G401 (cell line): ENCODE data around the gene CARMIL1. TPM values are rescaled to one million over a fixed set of nuclear protein-coding genes. Genes with fewer than 3 reads are reported as not detected.
A peak's percentile ranks its signal among the peaks of the same experiment; 100 is the strongest.

Experiments
- DNase-seq: peaks from one replicate; pipeline ENCODE4 v3.0.0-alpha.2; 2015; ENCODE audit warnings: low spot score
- in situ Hi-C: cut with HindIII; loops from 2 replicates; pipeline ENCODE4 v1.10.0; 2016; ENCODE audit warnings: low sequenced_read_pairs, mixed read lengths
- total RNA-seq: library from RNA; depleted of rRNA; stranded (reverse); fragments of >200 nt; shearing (Covaris generic); gene quantifications from 2 replicates; pipeline ENCODE4 v1.2.3, GENCODE V29; 2014

The CARMIL1 gene
- total RNA-seq, 1 experiment from 2014 or later = 0.20 TPM

DNA sequence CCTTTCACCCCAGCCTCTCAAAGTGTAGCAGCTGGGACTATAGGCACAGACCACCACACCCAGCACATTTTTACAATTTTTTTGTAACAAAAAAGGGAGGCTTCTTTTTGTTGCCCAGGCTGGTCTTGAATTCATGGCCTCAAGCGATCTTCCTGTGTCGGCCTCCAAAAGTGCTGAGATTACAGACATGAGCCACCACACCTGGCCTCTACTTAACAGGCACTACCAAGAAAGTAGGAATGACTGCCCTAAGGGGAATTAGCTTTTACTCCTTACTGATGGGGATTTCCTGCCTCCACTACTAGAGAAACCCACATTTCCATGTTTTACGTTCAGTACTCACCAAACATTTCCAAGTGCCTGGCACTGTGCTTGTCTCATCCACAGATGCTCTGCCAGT is 109.6 kb downstream of the CARMIL1 start:
- no peak for DNase-seq
- in situ Hi-C loops = no loop called here

DNA sequence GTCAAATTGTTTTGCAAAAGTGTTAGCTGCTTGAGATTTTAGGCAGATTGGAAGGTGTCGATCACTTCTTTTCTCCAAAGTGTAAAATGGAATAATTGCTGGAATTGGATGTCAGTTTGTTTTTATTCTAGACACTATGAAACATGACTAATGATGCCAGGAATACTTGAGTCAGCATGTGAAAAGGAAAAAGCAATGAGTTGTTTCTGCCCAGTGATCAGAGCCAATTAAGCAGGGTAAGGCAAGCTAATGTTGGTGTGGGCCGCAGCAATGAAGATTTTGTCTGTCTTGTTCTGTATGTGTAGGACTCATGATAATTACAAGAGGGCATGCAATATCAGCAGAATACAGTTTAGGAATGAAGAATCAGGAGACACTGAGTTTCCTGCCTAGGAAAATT is 110.3 kb downstream of the CARMIL1 start:
- peak; percentile 22 for DNase-seq
- in situ Hi-C loops = no loop called here

DNA sequence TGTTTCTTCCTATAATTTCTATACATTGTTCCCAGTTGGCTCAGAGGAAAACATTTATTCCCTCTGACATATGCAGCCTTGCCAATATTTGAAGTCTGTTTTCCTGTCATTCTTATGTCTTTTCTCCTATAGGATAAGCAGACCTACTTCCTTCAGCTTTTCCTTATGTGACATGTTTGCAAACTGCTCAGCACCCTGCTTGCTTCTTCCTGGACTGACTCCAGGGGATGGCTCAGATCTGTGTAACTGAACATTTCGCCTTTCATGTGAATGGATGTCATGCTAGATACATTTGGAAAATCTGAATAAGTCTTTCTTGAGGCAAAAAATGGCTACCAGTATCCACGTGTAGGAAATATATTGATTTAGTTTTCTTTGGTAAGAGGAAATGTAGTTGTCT is 113.2 kb downstream of the CARMIL1 start:
- in situ Hi-C loops = no loop called here
- no peak for DNase-seq

DNA sequence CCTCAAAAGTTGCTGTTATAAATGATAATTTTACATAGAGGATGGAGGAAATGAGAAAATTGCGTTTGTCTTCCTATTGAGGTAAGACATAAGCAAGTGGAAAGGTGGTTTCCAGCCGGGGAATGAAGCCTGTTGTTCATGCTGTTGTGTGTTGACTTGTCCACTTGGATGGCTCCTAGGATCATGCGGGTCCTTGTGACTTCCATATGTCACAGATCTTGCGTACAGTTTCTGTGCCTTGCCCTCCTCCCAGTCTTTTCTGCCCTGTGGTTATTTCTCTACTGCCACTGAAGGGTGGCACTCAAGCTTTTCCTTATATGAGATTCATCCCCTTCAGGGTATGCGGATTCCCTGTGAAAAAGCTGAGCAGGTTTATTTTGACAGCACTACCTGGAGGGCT is 116.6 kb downstream of the CARMIL1 start:
- DNase-seq = no peak
- in situ Hi-C loops = no loop called here

DNA sequence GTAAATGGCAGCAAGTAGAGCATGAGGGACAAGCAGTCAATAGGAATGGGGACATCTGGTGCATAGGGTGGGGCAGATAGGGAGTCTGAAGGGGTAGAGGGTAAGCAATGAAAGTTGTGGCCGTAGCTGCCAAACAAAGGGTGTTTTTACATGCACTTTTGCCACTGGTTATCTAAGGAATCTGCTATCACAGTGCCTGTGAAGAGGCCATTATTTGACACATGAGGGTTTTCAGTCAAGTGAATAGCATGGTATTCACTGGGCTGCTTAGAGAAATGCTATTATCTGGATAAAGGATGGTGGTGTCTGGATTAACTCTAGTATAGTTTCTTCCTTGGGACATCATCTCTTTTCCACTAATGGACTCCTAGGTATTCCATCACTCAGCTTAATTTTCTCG is 118.2 kb downstream of the CARMIL1 start:
- DNase-seq = no peak
- in situ Hi-C loops = no loop called here

DNA sequence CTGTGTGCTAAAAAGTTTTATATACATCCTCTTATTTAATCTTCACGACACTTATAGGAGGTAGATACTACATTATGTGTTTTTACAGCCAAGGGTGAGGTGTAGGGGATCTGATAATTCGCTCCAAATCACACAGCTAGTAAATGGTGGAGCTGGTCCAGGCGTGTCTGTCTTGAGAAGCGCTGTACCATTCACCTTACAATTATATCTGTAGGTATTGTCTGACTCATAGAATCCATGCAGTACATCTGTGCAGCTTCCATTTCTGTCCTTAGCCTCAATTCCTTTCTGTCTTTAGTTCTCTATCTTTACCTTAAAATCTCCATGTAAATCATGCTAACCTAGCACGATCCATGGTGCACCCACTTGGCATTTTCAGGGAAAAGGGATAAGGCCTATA is 120.7 kb downstream of the CARMIL1 start:
- DNase-seq = no peak
- in situ Hi-C loops = no loop called here

DNA sequence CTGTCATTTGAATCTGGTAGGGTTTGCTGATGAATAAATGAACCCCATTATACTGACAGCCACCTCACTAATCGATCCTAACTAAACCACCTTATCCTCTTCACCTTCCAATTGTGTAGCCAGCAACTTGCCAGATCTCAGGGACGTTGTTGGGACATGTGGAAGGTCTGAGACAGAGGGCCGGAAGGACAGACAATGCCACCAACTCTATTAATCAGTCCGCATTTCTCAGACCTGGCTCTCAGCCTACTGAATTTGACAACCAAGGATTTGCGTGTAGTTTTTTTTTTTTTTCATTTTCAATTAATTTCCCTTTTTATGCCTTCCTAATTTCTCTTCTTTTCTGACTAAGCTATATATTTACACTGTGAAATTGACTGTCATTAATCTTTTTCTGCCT is 122.5 kb downstream of the CARMIL1 start:
- in situ Hi-C loops = no loop called here
- DNase-seq = no peak

DNA sequence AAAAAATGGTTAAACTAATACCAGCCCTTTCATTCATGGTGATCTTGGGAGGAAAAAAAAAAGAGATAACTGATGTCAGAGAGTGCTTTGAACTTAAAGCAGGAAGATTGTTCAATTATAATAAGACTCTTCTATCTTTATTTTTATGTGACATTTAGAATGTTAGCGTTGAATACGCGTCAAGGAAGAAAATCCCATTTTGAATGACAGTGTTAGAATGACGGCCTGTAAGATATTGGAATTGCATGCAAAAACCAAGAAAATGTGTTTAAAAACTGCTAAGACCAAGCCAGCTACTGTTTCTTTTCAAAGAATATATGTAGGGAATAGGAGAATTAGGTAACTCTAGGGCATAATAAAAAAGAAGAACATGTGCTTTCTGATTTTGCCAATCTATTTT is 123.0 kb downstream of the CARMIL1 start:
- no peak for DNase-seq
- in situ Hi-C loops = no loop called here

DNA sequence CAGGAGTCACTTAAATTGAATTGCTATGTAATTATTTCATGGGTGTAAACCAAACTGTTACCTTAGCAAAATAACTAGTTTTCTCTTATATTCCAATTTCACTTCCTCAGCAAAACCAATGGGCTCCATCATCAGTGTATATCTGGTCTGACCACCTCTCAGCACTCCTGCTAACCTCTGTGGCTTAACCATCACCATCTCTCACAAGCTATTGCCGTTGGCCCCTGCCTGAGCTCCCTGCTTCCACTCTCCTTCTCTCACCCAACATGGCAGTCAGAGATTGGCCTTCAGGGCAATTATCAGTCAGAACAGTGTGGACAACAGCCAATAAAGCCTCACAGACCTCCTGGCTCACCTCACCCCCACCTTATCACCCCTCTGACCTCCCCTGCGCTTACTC is 124.0 kb downstream of the CARMIL1 start:
- no peak for DNase-seq
- in situ Hi-C loops = no loop called here

DNA sequence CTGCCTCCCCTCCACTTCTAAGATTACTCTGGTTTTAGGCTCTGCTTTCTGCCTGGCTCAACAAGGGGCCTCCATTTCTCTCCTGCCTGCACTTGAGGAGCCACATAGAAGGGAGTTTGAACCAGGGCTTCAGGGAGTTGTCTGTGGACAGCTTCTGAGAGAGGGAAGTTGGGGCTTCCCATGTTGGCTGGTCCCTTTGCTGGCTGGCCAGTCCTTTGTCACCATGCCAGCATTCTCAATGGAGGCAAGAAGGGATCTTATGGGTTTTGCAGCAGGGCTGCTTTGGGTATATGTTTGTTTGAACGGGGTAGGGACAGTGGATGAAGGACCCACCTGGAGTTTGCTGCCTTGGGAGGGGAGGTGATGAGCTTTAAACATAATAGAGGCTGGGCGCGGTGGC is 124.9 kb downstream of the CARMIL1 start:
- in situ Hi-C loops = no loop called here
- no peak for DNase-seq

DNA sequence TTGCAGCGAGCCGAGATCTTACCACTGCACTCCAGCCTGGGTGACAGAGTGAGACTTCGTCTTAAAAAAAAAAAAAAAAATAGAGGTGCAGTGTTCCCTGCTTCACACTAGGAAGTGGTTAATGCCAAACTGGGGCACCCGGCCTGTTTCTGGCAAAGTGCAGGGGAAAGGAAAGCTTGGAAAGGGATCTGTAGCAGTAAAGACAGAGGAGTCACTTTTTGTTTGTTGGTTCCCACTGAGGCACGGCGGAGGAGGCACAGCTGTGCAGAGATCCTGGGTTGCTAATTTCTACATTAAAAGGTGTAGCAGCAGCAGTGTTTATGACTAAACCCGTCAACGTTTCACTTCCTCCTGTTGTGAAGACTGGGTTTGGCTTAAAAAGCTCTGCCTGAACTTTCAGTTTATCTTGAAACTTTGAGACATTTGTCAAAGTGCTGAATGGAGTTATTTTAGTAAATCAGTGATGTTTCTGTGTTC is 125.6 kb downstream of the CARMIL1 start:
- in situ Hi-C loops = no loop called here
- DNase-seq = no peak

DNA sequence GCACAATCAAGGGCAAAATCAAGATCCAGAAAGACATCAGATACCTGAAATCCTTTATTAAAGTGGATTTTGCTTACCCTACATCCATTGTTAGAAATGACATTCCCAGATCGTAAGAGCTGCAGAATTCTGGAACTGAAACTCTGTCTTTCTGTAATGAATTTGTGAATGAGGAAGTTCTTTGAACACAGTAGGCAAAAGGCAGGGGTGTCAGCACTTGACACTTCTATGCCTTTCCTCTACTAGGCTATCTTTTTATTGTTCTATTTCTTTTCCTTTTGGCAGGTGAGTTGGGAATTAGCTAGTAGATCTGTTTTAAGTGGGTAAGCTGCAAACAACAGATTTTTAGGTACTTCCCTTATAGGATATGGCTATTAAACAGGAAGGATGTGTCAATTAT is 126.3 kb downstream of the CARMIL1 start:
- in situ Hi-C loops = no loop called here
- no peak for DNase-seq

DNA sequence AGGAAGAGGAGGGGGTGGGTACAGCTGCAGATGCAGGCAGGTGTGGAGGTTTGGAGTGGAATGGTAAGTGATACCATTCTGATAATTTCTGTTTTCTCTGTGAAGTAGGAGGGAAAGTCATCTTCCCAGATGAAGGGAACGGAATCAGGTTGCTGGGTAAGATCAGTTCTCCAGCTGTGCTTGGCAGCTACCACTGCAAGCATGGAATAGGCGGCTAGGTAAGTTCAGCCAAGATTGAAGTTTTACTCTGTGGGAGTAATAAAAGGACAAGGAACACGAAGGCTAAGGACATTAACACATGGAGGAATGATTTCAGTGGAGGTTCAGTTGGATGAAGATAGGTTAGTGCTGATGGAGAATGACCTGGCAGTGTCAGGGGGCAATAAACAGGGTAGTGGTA is 128.3 kb downstream of the CARMIL1 start:
- in situ Hi-C loops = no loop called here
- DNase-seq = no peak

DNA sequence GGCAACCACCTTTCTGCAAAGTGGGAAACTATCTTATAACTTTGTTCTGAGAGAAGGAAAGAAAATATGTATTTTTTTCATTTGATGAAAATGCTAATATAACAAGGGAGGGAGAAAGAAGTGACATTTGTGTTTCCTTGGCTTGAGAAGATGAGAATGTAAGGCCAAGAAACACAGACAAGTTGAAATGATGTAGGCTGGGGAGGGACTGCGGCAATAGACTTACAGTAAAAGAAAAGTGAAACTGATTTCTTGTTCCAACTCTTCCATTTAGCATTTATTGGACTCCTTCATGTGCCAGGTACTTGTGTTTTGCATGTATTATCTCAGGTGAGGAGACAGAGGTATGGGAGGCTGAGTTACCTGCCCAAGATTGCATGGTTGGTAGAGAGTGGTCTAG is 130.9 kb downstream of the CARMIL1 start:
- DNase-seq = no peak

DNA sequence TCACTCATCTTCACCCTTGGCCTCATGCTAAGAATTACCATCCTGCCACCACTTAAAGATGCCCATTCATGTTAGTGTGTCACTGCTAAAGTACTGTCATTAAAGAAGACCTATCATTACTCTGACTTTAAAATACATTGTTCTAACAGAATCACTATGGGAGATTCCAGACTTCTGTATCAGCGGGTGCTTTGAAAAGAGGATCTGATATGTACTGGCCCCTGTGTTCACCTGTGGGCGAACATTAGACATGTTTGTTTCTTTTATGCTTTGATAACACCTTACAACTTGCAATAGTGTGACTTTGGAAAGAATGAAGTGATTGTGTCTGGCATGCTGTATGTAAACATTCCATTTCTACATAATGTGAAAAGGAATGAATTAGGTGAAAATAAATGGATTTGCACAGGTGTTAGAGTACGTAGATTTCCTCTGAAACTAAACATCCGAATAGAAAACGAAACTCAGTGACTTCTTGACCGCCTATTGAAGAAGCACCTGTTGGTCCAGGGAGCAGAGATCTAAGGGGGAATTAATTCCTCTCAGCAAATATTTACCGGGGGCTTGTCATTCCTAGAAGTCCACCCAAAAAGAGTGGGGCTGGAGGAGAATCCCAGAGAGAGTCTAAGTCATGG is 132.3 kb downstream of the CARMIL1 start:
- no peak for DNase-seq
- in situ Hi-C loops = no loop called here

More for the DNA sequence above, 130.9 kb downstream of the CARMIL1 start:
- in situ Hi-C loops = no loop called here

DNA sequence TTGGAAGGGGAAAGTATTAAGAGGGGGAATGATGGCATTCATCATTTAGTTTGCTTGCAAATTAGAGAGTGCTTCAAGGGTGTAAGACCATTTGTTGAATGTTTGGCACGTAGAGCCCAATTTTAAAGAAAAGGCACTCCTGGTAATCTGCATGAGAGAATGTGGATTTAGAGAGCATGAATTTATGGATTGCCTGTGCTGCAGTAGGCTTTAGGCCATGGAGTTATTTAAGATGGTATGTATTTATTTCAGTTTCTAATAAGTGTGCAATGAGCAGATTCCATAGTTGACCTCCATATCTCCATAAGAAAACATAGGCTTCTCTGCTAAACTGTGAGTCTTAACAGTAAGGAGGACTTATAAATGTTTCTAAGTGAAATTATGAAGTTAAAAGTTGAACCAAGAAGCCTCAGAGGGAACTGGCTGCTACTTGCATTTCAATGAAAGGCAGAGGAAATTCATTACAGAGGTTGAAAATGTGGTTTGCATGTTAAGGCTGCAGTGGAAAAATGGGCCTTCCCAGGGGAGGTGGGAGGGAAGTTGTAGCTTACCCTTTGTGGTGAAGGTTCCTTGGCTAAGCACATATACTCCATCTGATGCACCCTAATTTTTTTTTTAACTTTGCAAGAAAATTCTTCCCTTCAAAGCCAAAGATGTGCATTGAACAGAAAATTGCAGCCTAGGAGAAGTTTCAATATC is 134.2 kb downstream of the CARMIL1 start:
- in situ Hi-C loops = no loop called here
- DNase-seq = no peak

DNA sequence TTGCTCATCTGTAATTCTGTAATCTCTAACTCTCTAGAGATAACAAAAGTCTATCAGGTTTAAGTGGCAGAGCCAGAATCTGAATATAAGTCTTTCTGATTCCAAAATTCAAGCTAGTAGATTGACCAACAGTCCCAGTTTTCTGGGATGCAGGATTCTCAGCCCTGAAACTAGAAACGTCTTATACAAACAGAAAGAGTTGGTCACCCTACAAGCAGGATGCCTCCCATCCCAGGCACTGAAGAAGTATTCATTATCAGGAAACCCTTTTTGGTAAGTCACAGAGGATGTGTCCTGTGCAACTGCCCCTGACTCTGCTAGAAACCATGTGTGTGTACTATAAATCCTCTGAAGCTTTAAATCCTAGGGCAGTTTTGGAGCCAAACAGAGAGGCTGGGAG is 135.0 kb downstream of the CARMIL1 start:
- DNase-seq = no peak
- in situ Hi-C loops = no loop called here

DNA sequence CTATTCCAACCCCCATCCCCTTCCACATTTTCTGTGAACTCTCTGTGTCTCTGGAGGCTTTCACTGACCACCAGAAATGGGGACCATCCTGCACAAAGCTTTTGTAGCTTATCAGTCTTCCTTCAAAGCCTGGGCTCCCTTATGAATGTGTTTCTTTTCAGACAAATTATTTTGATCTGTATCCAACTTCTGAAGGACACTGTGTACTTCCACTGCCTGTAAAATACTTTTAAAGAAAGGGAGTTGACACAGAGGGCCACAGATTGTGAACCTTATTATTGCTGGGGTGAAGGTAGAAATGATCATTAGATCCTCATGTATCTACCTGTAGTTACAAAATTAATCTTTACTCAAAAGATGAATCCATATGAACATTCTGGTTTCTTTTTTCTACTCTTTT is 135.6 kb downstream of the CARMIL1 start:
- no peak for DNase-seq
- in situ Hi-C loops = no loop called here

DNA sequence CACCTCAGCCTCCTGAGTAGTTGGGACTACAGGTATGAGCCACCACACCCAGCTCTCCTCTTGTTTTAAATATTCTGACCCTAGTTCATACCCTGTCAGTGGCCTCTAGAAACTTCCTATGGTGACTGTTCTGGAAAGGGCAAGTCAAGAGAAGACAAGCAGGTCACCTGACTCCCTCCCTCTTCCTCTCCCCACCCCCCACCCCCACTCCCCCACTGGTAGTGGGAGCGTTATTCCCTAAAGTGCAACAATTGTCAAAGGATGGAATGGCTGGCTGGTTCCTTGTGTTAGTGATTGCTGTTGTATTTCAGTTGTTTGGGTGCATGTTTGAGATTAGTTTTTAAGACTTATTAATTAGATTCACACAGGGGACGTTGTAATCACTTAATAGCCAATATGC is 136.1 kb downstream of the CARMIL1 start:
- in situ Hi-C loops = no loop called here
- no peak for DNase-seq

DNA sequence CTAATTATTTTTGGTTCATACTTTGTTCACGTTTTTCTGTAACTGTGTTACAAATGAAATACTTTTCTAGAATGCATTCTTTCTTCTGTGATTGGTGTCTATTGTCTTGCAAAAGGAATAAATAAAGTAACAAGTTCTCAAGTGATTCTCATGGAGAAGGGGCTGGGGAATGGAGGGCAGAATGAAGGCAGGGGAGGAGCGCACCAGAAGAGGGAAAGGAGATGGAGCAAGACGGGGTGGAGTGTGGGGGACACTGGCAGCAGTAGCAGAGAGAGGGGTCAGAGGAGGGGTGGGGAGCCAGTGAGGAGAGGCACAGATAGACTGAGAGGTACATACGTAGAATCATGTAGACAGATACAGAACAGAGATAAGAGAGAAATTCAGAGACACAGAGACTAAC is 136.5 kb downstream of the CARMIL1 start:
- DNase-seq = no peak
- in situ Hi-C loops = no loop called here

DNA sequence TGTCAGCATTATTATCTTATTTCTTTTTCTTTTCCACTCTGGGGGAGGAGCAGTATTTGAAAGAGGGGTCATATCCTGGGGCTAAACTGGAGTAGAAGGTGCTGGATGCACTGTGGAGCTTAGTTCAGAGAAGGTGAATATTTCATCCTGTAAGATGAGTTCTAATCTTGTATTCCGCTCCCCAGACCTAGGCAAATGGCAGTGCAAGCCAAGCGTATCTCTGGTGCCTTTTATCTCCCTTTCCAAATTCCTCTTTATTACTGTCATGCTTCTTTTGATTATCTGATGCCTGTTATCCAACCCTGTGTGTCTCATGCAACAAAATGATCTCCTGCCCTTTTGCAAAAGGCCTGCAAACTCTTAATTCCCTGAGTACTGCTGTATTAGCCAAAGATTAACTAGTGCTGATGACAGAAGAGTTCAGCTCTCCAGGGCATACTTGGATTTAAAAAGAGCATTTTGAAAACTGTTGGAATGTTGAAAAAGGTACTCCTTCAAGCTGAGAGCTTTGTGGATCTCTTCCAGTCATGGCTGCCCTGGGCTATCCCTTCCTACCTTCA is 138.0 kb downstream of the CARMIL1 start:
- in situ Hi-C loops = no loop called here
- DNase-seq = no peak
